ENCODE measurements around the gene DCBLD1. TPM values are rescaled to one million over a fixed set of nuclear protein-coding genes. Genes with fewer than 3 reads are reported as not detected.

Gene DCBLD1
- total and polyA plus RNA-seq, 2 donors (not counting 3 experiments of a cell fraction or from before 2014, with no cell fraction given): 30.2 to 44.3 TPM

- intact Hi-C loops (cut with micrococcal nuclease): no loop called here
- no peaks in the 10 kb centered on the region for H3K9me3 ChIP-seq (replicated peaks; ENCODE audit: control insufficient read depth, insufficient read depth, low read length)
- DNase-seq (ENCODE audit: low read depth, low spot score): no peak
- H3K79me2 ChIP-seq (ENCODE audit: control insufficient read depth, insufficient read depth, low read length): peaks cover 47% of the 10 kb centered on the region
- H3K27me3 ChIP-seq (ENCODE audit: control insufficient read depth in 2 of 2, insufficient read depth in 2 of 2, low read length in 2 of 2): no peaks in the 10 kb centered on the region
- H3K36me3 ChIP-seq (ENCODE audit: control insufficient read depth in 2 of 2, extremely low read depth in 1 of 2, insufficient read depth in 2 of 2, low read length in 2 of 2): peaks cover 3 to 7% of the 10 kb centered on the region in 2 experiments
- no peak for TF ChIP-seq POLR2A (IDR thresholded peaks at IDR 0.05; ENCODE audit: low read depth, low read length)
- TF ChIP-seq JUN (IDR thresholded peaks at IDR 0.05; ENCODE audit: borderline replicate concordance, insufficient read depth, insufficient read length, low read depth): no peak
- no peak for TF ChIP-seq GATA2 (IDR thresholded peaks at IDR 0.05; ENCODE audit: insufficient read depth, insufficient read length, low read depth, low read length)
- TF ChIP-seq POLR2AphosphoS5 (IDR thresholded peaks at IDR 0.05; ENCODE audit: insufficient read depth, low read depth, low read length): no peak
- no peak for TF ChIP-seq EZH2 (IDR thresholded peaks at IDR 0.05; ENCODE audit: borderline replicate concordance, low read depth, low read length, severe bottlenecking)
- TF ChIP-seq FOS (IDR thresholded peaks at IDR 0.05; ENCODE audit: borderline replicate concordance, insufficient read depth, low read length): no peak
- no peak for TF ChIP-seq CTCF (IDR thresholded peaks at IDR 0.05; ENCODE audit: extremely low read depth in 1 of 2, insufficient read depth in 1 of 2, low read depth in 1 of 2, low read length in 2 of 2)
- TF ChIP-seq MYC (IDR thresholded peaks at IDR 0.05; ENCODE audit: low read depth, low read length): no peak
- TF ChIP-seq MAX (IDR thresholded peaks at IDR 0.05; ENCODE audit: insufficient read depth, insufficient read length): no peak
- dilution Hi-C loops (cut with MboI; ENCODE audit: extremely low pct_ligation_motif_present, low sequenced_read_pairs): no loop called here
- no peak overlapping the region for H3K4me3 ChIP-seq (replicated peaks in 1 of 3; ENCODE audit: insufficient read depth in 1 of 3, low read depth in 1 of 3, low read length in 3 of 3)
- no peak overlapping the region for H3K9ac ChIP-seq (replicated peaks; ENCODE audit: extremely low read depth, insufficient read depth, low read length)
- H3K4me1 ChIP-seq (ENCODE audit: control insufficient read depth, extremely low read depth, insufficient read depth, low read length): peaks cover 22% of the 10 kb centered on the region
- FAIRE-seq: no peak
- H4K20me1 ChIP-seq (replicated peaks; ENCODE audit: control insufficient read depth, extremely low read depth, insufficient read depth, low read length): no peaks in the 10 kb centered on the region
- H3K27ac ChIP-seq (ENCODE audit: insufficient read depth, low read depth, low read length): no peak overlapping the region
- no peak overlapping the region for H2AFZ ChIP-seq (ENCODE audit: low read depth, low read length)
- ChIA-PET POLR2A (no interaction called here), CTCF (interaction anchor here (1.7 kb wide), 1 partner anchor 69 kb away, joined by 11 read pairs; no protein-coding TSS in a partner anchor)
- no peaks in the 10 kb centered on the region for H3K9me1 ChIP-seq (replicated peaks; ENCODE audit: control insufficient read depth, extremely low read depth, insufficient read depth, low read length)
- no peak overlapping the region for H3K4me2 ChIP-seq (ENCODE audit: insufficient read depth, low read length)
- no TSS peak for BruUV-seq (replicated peaks)
Measured at GRCh38 chr6:117518870-117519269, 36.4 kb downstream of the DCBLD1 start.

All from endothelial cell of umbilical vein (primary cell).